HG02938 (cell line): ENCODE measurements around the gene CST7.

Experiments used
- ATAC-seq: cut with Tn5 transposase; IDR thresholded peaks from one replicate; pipeline ENCODE4 v1.9.1; 2021; ENCODE audit warnings: mild to moderate bottlenecking, moderate library complexity; ENCODE audit not compliant: unreplicated experiment

Gene CST7

GRCh38 chr20:24984961-24985640 is 36.0 kb downstream of the CST7 start:
- no peak for ATAC-seq

DNA sequence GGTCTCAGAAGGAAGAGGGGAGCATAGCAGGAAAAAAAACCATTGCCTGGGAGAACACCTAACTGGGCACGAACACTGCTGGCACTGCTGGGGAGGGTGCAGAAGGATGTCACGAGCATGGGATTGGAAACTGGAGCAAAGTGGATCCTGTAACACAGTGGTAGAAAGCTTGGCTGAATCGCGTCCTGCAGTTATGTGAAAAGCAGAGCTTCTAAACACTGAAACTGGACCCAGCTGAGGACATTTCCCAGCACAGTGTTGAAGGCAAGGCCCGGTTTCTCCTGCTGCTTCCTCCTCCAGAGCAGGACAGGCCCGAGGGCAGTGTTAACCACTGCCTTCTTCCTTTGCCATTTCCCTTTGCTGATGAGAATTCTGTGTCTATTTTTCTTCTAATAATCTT is 36.7 kb downstream of the CST7 start:
- no peak for ATAC-seq

GRCh38 chr20:24986436-24987015 is 37.5 kb downstream of the CST7 start:
- no peak for ATAC-seq

DNA sequence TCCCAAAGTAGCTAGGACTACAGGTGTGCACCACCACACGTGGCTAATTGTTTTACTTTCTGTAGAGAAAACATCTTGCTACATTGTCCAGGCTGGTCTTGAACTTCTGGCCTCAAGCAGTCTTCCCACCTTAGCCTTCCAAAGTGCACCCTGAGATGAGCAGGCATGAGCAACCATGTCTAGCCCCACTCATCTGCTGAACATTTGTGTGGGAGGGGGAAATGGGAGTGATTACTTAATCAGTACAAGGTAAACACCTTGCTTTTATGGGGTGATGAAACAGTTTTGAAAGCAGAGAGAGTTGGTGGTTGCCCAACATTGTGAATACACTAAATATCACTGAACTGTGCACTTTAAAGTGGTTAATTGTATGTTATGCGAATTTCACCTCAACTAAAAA is 38.2 kb downstream of the CST7 start:
- ATAC-seq: no peak

- ATAC-seq: no peak
Observed at GRCh38 chr20:24987873-24988835, 39.1 kb downstream of the CST7 start.

GRCh38 chr20:24989162-24989561 is 40.1 kb downstream of the CST7 start:
- no peak for ATAC-seq

- no peak for ATAC-seq
Observed at GRCh38 chr20:24990810-24991252, 41.8 kb downstream of the CST7 start.

DNA sequence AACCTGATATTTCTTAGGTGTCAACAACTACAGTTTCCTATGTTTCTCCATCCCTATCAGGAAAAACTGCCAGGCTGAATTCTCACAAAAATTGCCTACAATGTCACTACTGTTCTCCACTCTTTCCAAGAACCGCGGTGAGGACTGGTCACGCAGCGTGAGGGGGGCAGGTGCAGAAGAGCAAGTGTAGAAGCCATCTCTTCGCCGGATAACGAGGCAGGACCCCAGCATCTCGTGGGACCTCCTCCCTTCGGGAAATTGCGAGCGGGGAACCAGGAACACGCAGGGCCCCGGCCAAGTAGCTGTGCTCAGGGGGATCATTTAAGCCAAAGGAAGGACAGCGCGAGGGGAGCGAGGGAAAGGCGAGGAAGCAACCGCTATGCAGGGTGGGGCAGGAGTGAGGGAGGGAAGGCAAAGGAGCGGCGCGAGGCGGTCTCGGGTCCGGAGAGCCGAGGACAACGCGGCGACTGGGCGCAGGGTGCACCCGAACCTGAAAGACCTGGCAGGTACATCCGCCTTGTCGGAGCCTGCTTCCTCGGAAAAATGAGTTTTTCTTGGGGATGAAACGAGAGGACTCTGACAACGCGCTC is 42.9 kb downstream of the CST7 start:
- ATAC-seq: peak; percentile 31

DNA sequence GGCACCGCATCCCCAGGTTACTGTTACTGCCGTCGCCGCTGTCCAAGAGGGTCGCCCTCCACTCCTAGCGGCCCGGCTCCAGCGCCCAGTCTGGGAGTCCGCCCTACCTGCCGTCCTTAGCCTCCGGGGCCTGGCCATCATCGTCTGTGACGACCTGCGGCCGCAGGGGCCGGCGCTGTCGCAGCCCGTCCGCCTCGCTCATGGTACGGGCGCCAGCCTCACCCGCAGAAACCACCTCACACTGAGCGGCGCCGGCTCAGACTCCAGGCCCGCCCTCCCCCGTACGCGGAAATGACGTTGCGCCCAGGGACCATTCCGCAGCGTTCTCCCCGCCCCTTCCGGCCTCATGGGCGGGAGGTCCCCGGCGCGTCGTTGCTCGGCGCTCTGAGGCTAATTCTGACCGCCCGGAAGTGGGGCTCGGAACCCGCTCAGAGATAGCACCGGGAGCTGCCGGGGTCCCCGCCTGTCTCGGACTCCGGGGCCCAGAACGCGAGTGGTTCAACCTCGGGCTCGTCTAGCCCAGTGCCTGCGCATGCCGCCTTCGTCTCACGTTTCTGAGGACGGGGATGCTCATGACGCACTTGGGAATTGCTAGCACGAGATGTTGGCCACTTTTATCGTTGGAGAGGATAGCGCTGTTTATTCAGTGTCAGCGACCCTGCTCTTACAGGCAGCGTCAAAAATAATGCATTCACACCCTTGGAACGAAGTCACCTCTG is 43.6 kb downstream of the CST7 start, which contains the start of gene APMAP:
Gene APMAP, minus strand, starts transcription at position 265 of the 719 bp plus-strand sequence. Its CDS starts 63 bp downstream, at position 202.
- peak; percentile 93 for ATAC-seq

GRCh38 chr20:24993337-24994185 is 44.5 kb downstream of the CST7 start:
- ATAC-seq: no peak

GRCh38 chr20:24994186-24994465 is 45.1 kb downstream of the CST7 start:
- no peak for ATAC-seq

DNA sequence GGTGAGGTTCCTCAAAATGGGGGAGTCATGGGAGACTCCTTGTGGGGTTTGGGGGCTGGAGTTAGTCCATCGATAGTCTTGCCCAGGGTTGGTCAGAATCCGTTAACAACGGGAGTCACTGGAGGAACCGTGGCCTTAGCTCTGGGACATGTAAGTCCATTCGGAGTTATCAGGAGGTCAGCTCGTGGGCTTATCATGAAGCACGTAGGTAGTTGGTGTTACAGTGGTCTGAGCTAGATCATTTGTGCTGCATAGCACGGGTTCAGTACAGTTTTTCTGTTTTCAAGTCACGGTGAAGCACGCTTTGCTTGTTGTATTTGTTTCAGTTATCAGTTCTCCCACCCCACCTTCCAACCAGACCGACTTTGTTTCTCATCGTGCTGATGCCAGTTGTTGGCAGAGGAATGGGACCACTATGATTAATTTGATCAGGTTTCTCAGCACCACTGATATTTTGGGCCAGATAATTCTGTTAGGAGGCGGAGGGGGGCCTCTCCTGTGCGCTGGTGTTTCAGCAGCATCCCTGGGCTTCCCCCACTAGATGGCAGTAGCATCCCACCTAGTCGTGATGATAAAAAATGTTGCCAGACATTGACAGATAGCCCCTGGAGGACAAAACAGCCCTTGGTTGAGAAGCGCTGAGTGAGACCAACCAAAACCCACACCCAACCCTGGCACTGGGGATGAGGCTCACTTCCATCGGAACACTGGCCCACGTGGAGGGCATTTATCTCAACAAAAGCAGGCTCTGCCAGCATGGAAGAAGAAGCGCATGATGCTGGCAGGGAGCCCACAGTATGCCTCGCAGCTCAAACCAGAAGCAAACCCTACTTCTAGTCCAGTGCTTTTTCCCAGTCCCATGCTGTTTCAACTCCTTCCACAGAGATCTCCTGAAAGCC is 45.6 kb downstream of the CST7 start:
- peak; percentile 33 for ATAC-seq

- no peak for ATAC-seq
Observed at GRCh38 chr20:24995741-24996448, 46.8 kb downstream of the CST7 start.

DNA sequence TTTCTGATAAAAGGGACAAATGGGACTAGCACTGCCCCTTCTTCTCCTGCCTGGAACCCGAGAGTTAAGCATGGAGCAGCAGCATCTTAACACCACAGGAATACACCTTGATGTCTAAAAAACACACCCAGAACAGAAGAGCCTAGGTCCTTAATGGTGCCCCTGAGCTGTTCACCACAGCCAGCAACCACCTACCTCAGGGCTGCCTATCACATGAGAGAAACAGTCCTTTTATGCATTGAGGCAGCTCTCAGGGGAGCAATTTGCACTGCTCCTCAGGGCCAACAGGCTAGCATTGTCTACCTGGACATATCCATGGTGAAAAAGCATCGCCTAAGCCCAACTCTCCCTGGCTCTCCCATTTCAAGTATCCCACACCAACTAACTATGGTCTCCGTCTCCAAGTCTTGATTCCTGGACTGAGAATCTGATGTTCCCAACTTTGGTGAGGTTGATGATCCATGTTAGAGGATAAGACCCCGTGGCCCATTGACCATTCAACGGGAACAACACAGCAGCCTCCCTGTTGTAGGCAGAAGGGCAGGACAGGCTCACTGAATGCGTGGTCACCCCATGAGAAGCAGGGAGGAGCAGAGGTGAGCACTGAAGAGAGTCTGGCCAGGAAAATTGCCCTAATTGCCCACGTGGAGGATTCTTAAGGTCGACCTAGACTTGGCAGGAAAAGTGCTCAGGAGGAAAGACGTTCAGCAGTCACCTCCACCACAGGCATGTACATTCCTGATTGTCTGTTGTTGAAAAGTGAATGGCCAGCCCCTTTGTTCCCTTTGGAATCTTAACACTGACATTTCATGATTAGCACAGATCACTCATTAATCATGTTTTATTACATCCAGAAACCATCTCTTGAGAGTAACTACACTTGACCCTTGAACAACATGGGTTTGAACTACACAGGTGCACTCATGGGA is 47.6 kb downstream of the CST7 start:
- ATAC-seq: no peak

DNA sequence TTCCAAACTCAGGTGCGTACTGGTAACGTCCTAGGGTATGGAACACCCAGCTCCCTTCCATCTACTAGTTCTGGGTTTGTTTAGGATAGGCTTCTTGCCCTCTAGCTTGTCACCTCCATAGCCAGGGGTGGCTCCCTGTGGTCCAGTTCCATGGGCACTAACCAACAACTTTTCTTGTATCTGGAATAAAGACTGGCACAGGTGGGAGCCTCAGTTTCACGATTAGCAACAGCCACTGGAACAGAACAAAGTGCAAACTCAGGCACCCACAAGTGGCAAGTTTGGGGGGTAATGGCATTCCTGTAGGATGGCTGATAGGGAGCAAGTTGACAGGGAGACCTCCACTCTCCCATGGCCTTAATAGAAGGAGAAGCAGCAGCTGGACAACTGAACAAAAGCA is 49.1 kb downstream of the CST7 start:
- no peak for ATAC-seq

DNA sequence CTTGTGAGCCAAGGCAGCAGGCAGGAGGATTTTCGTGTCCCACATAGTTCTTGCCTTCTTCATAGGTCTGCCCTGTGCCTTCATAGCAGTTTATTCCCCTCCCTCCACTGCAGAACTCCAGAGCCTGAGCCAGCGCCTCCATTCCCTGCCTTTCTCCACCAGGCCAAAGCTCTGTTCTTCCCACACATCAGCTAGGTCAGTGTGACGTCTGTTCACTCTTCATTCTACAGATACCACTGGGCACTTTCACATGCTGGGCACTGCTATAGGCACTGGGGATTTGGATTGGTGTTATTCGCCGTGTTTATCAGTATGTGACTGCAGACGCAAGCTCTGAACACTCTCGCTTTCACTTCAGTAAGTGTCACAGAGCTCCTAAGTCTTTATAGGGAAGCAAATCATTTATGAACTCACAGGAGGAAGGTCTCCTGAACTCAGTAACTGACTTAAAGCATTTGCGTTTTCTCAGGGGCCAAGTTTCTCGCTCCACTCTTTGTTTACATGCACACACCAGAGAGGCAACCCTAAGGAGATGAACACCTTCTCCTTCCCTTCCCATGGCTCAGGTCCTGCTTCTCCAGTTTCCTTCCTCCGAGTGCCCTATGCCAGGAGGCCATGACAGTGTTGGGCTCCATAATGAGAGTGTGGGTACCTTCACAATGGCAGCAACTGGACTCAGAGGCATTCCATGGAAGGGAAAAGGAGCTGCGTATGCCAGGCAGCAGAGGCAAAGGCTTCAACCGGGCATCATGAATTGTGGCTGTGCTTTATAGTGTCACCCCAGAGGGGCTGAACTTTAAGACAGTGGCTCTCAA is 49.8 kb downstream of the CST7 start:
- no peak for ATAC-seq
